ENCODE results near the gene RASL11A.
"Not testable (repeated sequence)": the region's sequence is repeated elsewhere in the genome, so short reads cannot be mapped to it uniquely, and the experiment has no call there.

The RASL11A gene

GRCh38 chr13:27300941-27301586 lies 30.4 kb downstream of the RASL11A start:
- no peak for DNase-seq

GRCh38 chr13:27302643-27303262 lies 32.1 kb downstream of the RASL11A start:
- no peak for DNase-seq

GRCh38 chr13:27304099-27304498 lies 33.5 kb downstream of the RASL11A start:
- no peak for DNase-seq

GRCh38 chr13:27304611-27305010 lies 34.0 kb downstream of the RASL11A start:
- DNase-seq: no peak

GRCh38 chr13:27306364-27306763 lies 35.7 kb downstream of the RASL11A start:
- no peak for DNase-seq

- no peak for DNase-seq
Measured at GRCh38 chr13:27308941-27309340, 38.3 kb downstream of the RASL11A start.

GRCh38 chr13:27309401-27309958 lies 38.9 kb downstream of the RASL11A start:
- DNase-seq: no peak

GRCh38 chr13:27309967-27310598 lies 39.5 kb downstream of the RASL11A start:
- no peak for DNase-seq

GRCh38 chr13:27310946-27311345 lies 40.3 kb downstream of the RASL11A start:
- no peak for DNase-seq

GRCh38 chr13:27311518-27312210 lies 41.0 kb downstream of the RASL11A start:
- peak in 1 of 2 experiments; percentile 56 for DNase-seq

- no peak for DNase-seq
Measured at GRCh38 chr13:27313770-27314169, 43.1 kb downstream of the RASL11A start.

GRCh38 chr13:27319404-27319803 lies 48.8 kb downstream of the RASL11A start:
- no peak for DNase-seq

GRCh38 chr13:27321468-27322431 lies 51.1 kb downstream of the RASL11A start:
- no peak for DNase-seq

- not testable (repeated sequence) for DNase-seq
Measured at GRCh38 chr13:27322443-27322842, 51.8 kb downstream of the RASL11A start.

All from NCI-H526 (cell line).